ENCODE measurements around the gene ADORA2A. TPM values are rescaled to one million over a fixed set of nuclear protein-coding genes. Genes with fewer than 3 reads are reported as not detected.

Gene ADORA2A
- total RNA-seq, 6 experiments from 2014 or later: 2.0 to 7.7 (median 3.6) TPM

- intact Hi-C loops (cut with DNase I): no loop called here
- Histone ChIP-seq H3K9me3 (no peaks in the 10 kb centered on the region), H3K4me3 (no peak overlapping the region), H3K27me3 (no peaks in the 10 kb centered on the region), H3K27ac (no peak overlapping the region), H3K36me3 (peaks cover 0 to 25% (median 9%) of the 10 kb centered on the region in 4 donors), H3K4me1 (no peaks in the 10 kb centered on the region)
- DNase-seq (no peak), ATAC-seq (no peak)
- WGBS (ENCODE audit: insufficient coverage, low coverage, low lambda C conversion rate, missing lambda C conversion rate): 86% methylated on average over 3 of the region's 7 CpGs
- TF ChIP-seq CTCF (IDR thresholded peaks at IDR 0.05): no peak
These were observed 15.1 kb upstream of the ADORA2A start for GRCh38 chr22:24412274-24412673.

GRCh38 chr22:24413271-24413670, 14.1 kb upstream of the ADORA2A start:
- H3K4me1 ChIP-seq: no peaks in the 10 kb centered on the region
- WGBS (ENCODE audit: insufficient coverage, low coverage, low lambda C conversion rate, missing lambda C conversion rate): 100% methylated on average over 3 of the region's 9 CpGs
- intact Hi-C loops (cut with DNase I): no loop called here
- ATAC-seq (no peak), DNase-seq (no peak)
- H3K27me3 ChIP-seq: no peaks in the 10 kb centered on the region
- H3K36me3 ChIP-seq: peaks cover 0 to 25% (median 9%) of the 10 kb centered on the region in 4 donors
- no peaks in the 10 kb centered on the region for H3K9me3 ChIP-seq
- H3K27ac ChIP-seq: no peak overlapping the region
- no peak overlapping the region for H3K4me3 ChIP-seq
- TF ChIP-seq POLR2A (IDR thresholded peaks at IDR 0.05) (no peak), CTCF (IDR thresholded peaks at IDR 0.05) (no peak)

GRCh38 chr22:24413736-24414385, 13.5 kb upstream of the ADORA2A start:
- Histone ChIP-seq H3K27ac (peak overlapping the region in 1 of 3 donors; percentile 22), H3K36me3 (peaks cover 0 to 25% (median 9%) of the 10 kb centered on the region in 4 donors), H3K9me3 (no peaks in the 10 kb centered on the region), H3K4me1 (no peaks in the 10 kb centered on the region), H3K27me3 (no peaks in the 10 kb centered on the region), H3K4me3 (no peak overlapping the region)
- DNase-seq (peak in 1 of 3 donors; percentile 48), ATAC-seq (peak in 1 of 4 donors; percentile 47)
- no peak for TF ChIP-seq POLR2A (IDR thresholded peaks at IDR 0.05)
- no peak for TF ChIP-seq CTCF (IDR thresholded peaks at IDR 0.05)
- 93% methylated on average over 3 of the region's 18 CpGs for WGBS (ENCODE audit: insufficient coverage, low coverage, low lambda C conversion rate, missing lambda C conversion rate)
- intact Hi-C loops (cut with DNase I): no loop called here

- peaks cover 0 to 25% (median 9%) of the 10 kb centered on the region in 4 donors for H3K36me3 ChIP-seq
- peak in 1 of 3 donors; percentile 38 for DNase-seq
- H3K4me3 ChIP-seq: no peak overlapping the region
- H3K4me1 ChIP-seq: no peaks in the 10 kb centered on the region
- peak in 2 of 4 donors; percentile 6 to 8 for ATAC-seq
- peak overlapping the region in 1 of 3 donors; percentile 22 for H3K27ac ChIP-seq
- no peaks in the 10 kb centered on the region for H3K27me3 ChIP-seq
- intact Hi-C loops (cut with DNase I): no loop called here
- TF ChIP-seq CTCF (IDR thresholded peaks at IDR 0.05): no peak
- TF ChIP-seq POLR2A (IDR thresholded peaks at IDR 0.05): no peak
- WGBS (ENCODE audit: insufficient coverage, low coverage, low lambda C conversion rate, missing lambda C conversion rate): 83% methylated on average over 11 of the region's 21 CpGs
- no peaks in the 10 kb centered on the region for H3K9me3 ChIP-seq
These were observed 12.9 kb upstream of the ADORA2A start for GRCh38 chr22:24414523-24414922.
